Keratinocyte (primary cell): ENCODE results near the gene SURF2. TPM values are rescaled to one million over a fixed set of nuclear protein-coding genes. Genes with fewer than 3 reads are reported as not detected.
A peak's percentile ranks its signal among the peaks of the same experiment; 100 is the strongest.

Source experiments
- DNase-seq: peaks from one replicate; pipeline ENCODE4 v3.0.0-alpha.2; 2011; ENCODE audit warnings: low read depth, missing footprints, low spot score
- FAIRE-seq: peaks from 2 replicates; lab custom pipeline; 2011; peaks lifted over from hg19 to GRCh38; lab: Jason Lieb, UNC
- H2AFZ ChIP-seq: 2 replicates; pipeline ENCODE4 v1.6.0; 2012; ENCODE audit warnings: low read length, control low read depth, inconsistent platforms; ENCODE audit not compliant: control insufficient read depth
- H3K27ac ChIP-seq: 2 replicates; pipeline ENCODE4 v1.5.1; 2011; ENCODE audit warnings: low read length; ENCODE audit not compliant: control insufficient read depth, insufficient read depth
- H3K27me3 ChIP-seq: 3 replicates; pipeline ENCODE4 v1.6.0; 2011; ENCODE audit warnings: low read length; ENCODE audit not compliant: control insufficient read depth, insufficient read depth; ENCODE audit errors: extremely low read depth
- H3K36me3 ChIP-seq, 2 experiments: 2 replicates in 1 of 2; 3 replicates in 1 of 2; pipeline ENCODE4 v1.5.1; 2011; ENCODE audit warnings: low read length in 2 of 2, mild to moderate bottlenecking in 1 of 2; ENCODE audit not compliant: control insufficient read depth in 2 of 2, insufficient read depth in 2 of 2; ENCODE audit errors: extremely low read depth in 1 of 2
- H3K4me1 ChIP-seq: 3 replicates; pipeline ENCODE4 v1.5.1; 2011; ENCODE audit warnings: low read length; ENCODE audit not compliant: control insufficient read depth, insufficient read depth; ENCODE audit errors: extremely low read depth
- H3K4me2 ChIP-seq: 3 replicates; pipeline ENCODE4 v1.6.0; 2011; ENCODE audit warnings: low read depth, low read length; ENCODE audit not compliant: control insufficient read depth, insufficient read depth; ENCODE audit errors: extremely low read depth
- H3K4me3 ChIP-seq, 3 experiments: fragments of 200-600 bp in 1 of 3; sonication (generic) in 1 of 3; 2 replicates in 2 of 3; 3 replicates in 1 of 3; pipeline ENCODE4 v1.5.1; 2011 to 2016; ENCODE audit warnings: low read length in 3 of 3, mild to moderate bottlenecking in 3 of 3, control low read depth in 2 of 3, inconsistent platforms in 1 of 3, low read depth in 1 of 3, mixed read lengths in 1 of 3, mixed run types in 1 of 3, moderate library complexity in 1 of 3; ENCODE audit not compliant: control insufficient read depth in 2 of 3, insufficient read depth in 2 of 3; ENCODE audit errors: extremely low read depth in 1 of 3
- H3K79me2 ChIP-seq: 2 replicates; pipeline ENCODE4 v1.6.0; 2012; ENCODE audit warnings: low read length; ENCODE audit not compliant: control insufficient read depth, insufficient read depth
- H3K9ac ChIP-seq: 3 replicates; pipeline ENCODE4 v1.6.0; 2011; ENCODE audit warnings: low read length; ENCODE audit not compliant: control insufficient read depth, insufficient read depth; ENCODE audit errors: extremely low read depth
- H3K9me1 ChIP-seq: 3 replicates; pipeline ENCODE4 v1.6.0; 2011; ENCODE audit warnings: low read length; ENCODE audit not compliant: control insufficient read depth, insufficient read depth; ENCODE audit errors: extremely low read depth
- H3K9me3 ChIP-seq: 2 replicates; pipeline ENCODE4 v1.5.1; 2012; ENCODE audit warnings: low read depth, low read length; ENCODE audit not compliant: control insufficient read depth
- H4K20me1 ChIP-seq: 3 replicates; pipeline ENCODE4 v1.6.0; 2011; ENCODE audit warnings: low read length; ENCODE audit not compliant: control insufficient read depth, insufficient read depth; ENCODE audit errors: extremely low read depth
- CTCF ChIP-seq, 3 experiments: IDR thresholded peaks in 1 of 3; conservative IDR thresholded peaks in 1 of 3; optimal IDR thresholded peaks in 1 of 3; 2 replicates in 2 of 3; 3 replicates in 1 of 3; pipeline versions ENCODE3 to v1.5.1; 2011; ENCODE audit warnings: low read length in 3 of 3, mild to moderate bottlenecking in 3 of 3, moderate library complexity in 2 of 3, control low read depth in 1 of 3, inconsistent platforms in 1 of 3; ENCODE audit not compliant: insufficient read depth in 2 of 3; ENCODE audit errors: extremely low read depth in 1 of 3
- EZH2 ChIP-seq: IDR thresholded peaks from one replicate; pipeline ENCODE4 v1.6.1; 2012; ENCODE audit warnings: inconsistent platforms, mild to moderate bottlenecking, low read length, moderate library complexity
- dilution Hi-C: fragments of 300-500 bp; cut with MboI; formaldehyde crosslinking; loops from one replicate; pipeline ENCODE4 v1.7.0; 2020; ENCODE audit warnings: low sequenced_read_pairs; ENCODE audit not compliant: extremely low pct_ligation_motif_present
- polyA plus RNA-seq, 5 experiments: library from polyadenylated mRNA; depleted of rRNA in 3 of 5; stranded (reverse) in 3 of 5; stranded (forward) in 1 of 5; unstranded in 1 of 5; fragments of >200 nt; gene quantifications; 1 replicate in 1 of 5; 2 replicates in 3 of 5; 3 replicates in 1 of 5; pipeline versions ENCODE4 v1.2.1 to v1.2.3, GENCODE V29; 2011 to 2012; ENCODE audit warnings: missing spikeins in 2 of 5, low read depth in 1 of 5, low replicate concordance in 1 of 5

SURF2 gene
- polyA plus RNA-seq, 1 donor (not counting 4 experiments of a cell fraction or from before 2014, with no cell fraction given), result 28.2 TPM

GRCh38 chr9:133346021-133346785 is 10.1 kb upstream of the SURF2 start:
- Histone ChIP-seq H3K9ac (peak overlapping the region; percentile 97), H3K27me3 (no peaks in the 10 kb centered on the region), H3K4me1 (peaks cover 19% of the 10 kb centered on the region), H4K20me1 (peaks cover 3% of the 10 kb centered on the region), H3K4me3 (peak overlapping the region; percentile 72 to 92 (median 81)), H3K27ac (peak overlapping the region; percentile 97), H3K9me3 (no peaks in the 10 kb centered on the region), H3K9me1 (no peaks in the 10 kb centered on the region), H2AFZ (no peak overlapping the region), H3K79me2 (peaks cover 45% of the 10 kb centered on the region), H3K4me2 (peak overlapping the region; percentile 83), H3K36me3 (peaks cover 51 to 57% of the 10 kb centered on the region in 2 experiments)
- dilution Hi-C loops, result no loop called here
- no peak for DNase-seq
- TF ChIP-seq EZH2, result no peak
- no peak for FAIRE-seq

DNA sequence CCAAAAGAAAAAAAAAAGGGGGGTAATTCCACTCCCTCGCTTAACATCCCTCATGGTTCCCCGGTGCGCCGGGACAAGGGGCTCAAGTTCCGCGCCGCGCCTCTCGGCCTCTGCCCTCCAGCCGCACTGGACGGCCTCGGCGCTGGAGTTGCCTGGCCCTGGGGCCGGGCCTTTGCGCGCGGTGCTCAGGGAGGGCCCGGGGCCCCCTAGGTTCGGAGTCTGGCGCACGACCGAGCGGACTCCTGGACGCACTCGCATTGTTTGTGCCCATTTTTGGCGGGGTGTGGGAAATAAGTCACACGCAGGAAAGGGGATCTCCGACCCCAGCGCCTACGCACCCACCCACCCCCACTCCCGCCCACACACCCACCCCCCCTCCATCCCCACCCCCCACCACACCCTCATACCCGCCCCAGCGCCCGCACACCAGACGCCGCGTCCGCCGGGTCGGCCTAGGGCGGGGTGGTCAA is 8.8 kb upstream of the SURF2 start:
- dilution Hi-C loops, result no loop called here
- Histone ChIP-seq H2AFZ (peak overlapping the region; percentile 34), H3K27me3 (no peaks in the 10 kb centered on the region), H3K36me3 (peaks cover 52 to 65% of the 10 kb centered on the region in 2 experiments), H3K4me1 (peaks cover 19% of the 10 kb centered on the region), H3K4me2 (peak overlapping the region; percentile 83), H3K4me3 (peak overlapping the region; percentile 86 to 92 (median 92)), H3K9ac (peak overlapping the region; percentile 97), H3K27ac (peak overlapping the region; percentile 97), H3K79me2 (peaks cover 45% of the 10 kb centered on the region), H3K9me3 (no peaks in the 10 kb centered on the region), H3K9me1 (no peaks in the 10 kb centered on the region), H4K20me1 (peaks cover 12% of the 10 kb centered on the region)
- FAIRE-seq (no peak), DNase-seq (no peak)
- TF ChIP-seq CTCF (optimal IDR thresholded peaks at IDR 0.05 in 1 of 3, IDR thresholded peaks at IDR 0.05 in 1 of 3, conservative IDR thresholded peaks at IDR 0.05 in 1 of 3; ENCODE audit: extremely low read depth in 1 of 3, insufficient read depth in 2 of 3, low read length in 3 of 3) (no peak), EZH2 (no peak)
